Astrocyte (in vitro differentiated cells and primary cell): ENCODE measurements around the gene MRPS25. TPM values are rescaled to one million over a fixed set of nuclear protein-coding genes. Genes with fewer than 3 reads are reported as not detected.

Experiments used
- DNase-seq: peaks from one replicate; pipeline ENCODE4 v3.0.0-alpha.2; 2010; ENCODE audit warnings: low read depth
- FAIRE-seq: peaks from 2 replicates; lab custom pipeline; 2011; peaks lifted over from hg19 to GRCh38; lab: Jason Lieb, UNC
- H2AFZ ChIP-seq: 2 replicates; pipeline ENCODE4 v1.6.0; 2012; ENCODE audit warnings: low read depth, low read length, inconsistent platforms
- H3K27ac ChIP-seq: 2 replicates; pipeline ENCODE4 v1.5.1; 2011; ENCODE audit warnings: low read depth, low read length, inconsistent platforms
- H3K27me3 ChIP-seq: 2 replicates; pipeline ENCODE4 v1.6.0; 2011; ENCODE audit warnings: low read length, inconsistent platforms; ENCODE audit not compliant: insufficient read depth
- H3K36me3 ChIP-seq: 2 replicates; pipeline ENCODE4 v1.5.1; 2011; ENCODE audit warnings: low read length, inconsistent platforms; ENCODE audit not compliant: insufficient read depth
- H3K4me1 ChIP-seq: 2 replicates; pipeline ENCODE4 v1.5.1; 2011; ENCODE audit warnings: low read length, inconsistent platforms; ENCODE audit not compliant: insufficient read depth
- H3K4me2 ChIP-seq: 2 replicates; pipeline ENCODE4 v1.6.0; 2012; ENCODE audit warnings: low read length, inconsistent platforms
- H3K4me3 ChIP-seq: 2 replicates; pipeline ENCODE4 v1.5.1; 2011; ENCODE audit warnings: low read depth, mild to moderate bottlenecking, low read length, inconsistent platforms; ENCODE audit not compliant: insufficient read depth
- H3K79me2 ChIP-seq: 2 replicates; pipeline ENCODE4 v1.6.0; 2012; ENCODE audit warnings: mild to moderate bottlenecking, low read length, inconsistent platforms; ENCODE audit not compliant: insufficient read depth
- H3K9ac ChIP-seq: 2 replicates; pipeline ENCODE4 v1.6.0; 2012; ENCODE audit warnings: mild to moderate bottlenecking, low read length, inconsistent platforms
- H3K9me3 ChIP-seq: 2 replicates; pipeline ENCODE4 v1.5.1; 2012; ENCODE audit warnings: low read depth, mild to moderate bottlenecking, low read length, inconsistent platforms; ENCODE audit not compliant: insufficient read depth
- H4K20me1 ChIP-seq: 2 replicates; pipeline ENCODE4 v1.6.0; 2012; ENCODE audit warnings: low read length, inconsistent platforms; ENCODE audit not compliant: insufficient read depth
- H3K27ac Mint-ChIP-seq: one replicate; pipeline ENCODE4 v1.8.0; 2021; ENCODE audit warnings: mild to moderate bottlenecking, mixed read lengths; ENCODE audit not compliant: unreplicated experiment
- H3K27me3 Mint-ChIP-seq: one replicate; pipeline ENCODE4 v1.8.0; 2021; ENCODE audit warnings: low read depth, mixed read lengths; ENCODE audit not compliant: unreplicated experiment
- H3K36me3 Mint-ChIP-seq: one replicate; pipeline ENCODE4 v1.8.0; 2021; ENCODE audit warnings: low read depth, mixed read lengths; ENCODE audit not compliant: unreplicated experiment
- H3K4me1 Mint-ChIP-seq: one replicate; pipeline ENCODE4 v1.8.0; 2021; ENCODE audit warnings: low read depth, mixed read lengths; ENCODE audit not compliant: unreplicated experiment
- H3K4me3 Mint-ChIP-seq: one replicate; pipeline ENCODE4 v1.8.0; 2021; ENCODE audit warnings: mild to moderate bottlenecking, moderate library complexity, mixed read lengths; ENCODE audit not compliant: unreplicated experiment
- H3K9me3 Mint-ChIP-seq: one replicate; pipeline ENCODE4 v1.8.0; 2021; ENCODE audit warnings: mild to moderate bottlenecking, mixed read lengths; ENCODE audit not compliant: unreplicated experiment
- EZH2 ChIP-seq: IDR thresholded peaks from 2 replicates; pipeline ENCODE4 v1.6.1; 2012; ENCODE audit warnings: mild to moderate bottlenecking, low read length, inconsistent platforms; ENCODE audit not compliant: insufficient read depth
- total RNA-seq: library from RNA; stranded (reverse); gene quantifications from 2 replicates; pipeline ENCODE4 v1.2.1, GENCODE V29; 2021
- TF ChIP-seq, protein P1 (sequence below): IDR thresholded peaks from 2 replicates; pipeline ENCODE4 v1.5.1; 2011; ENCODE audit warnings: low read depth, mild to moderate bottlenecking, inconsistent platforms, low read length, moderate library complexity; ENCODE audit not compliant: insufficient read depth

Gene MRPS25
- total RNA-seq, 1 donor from 2014 or later, result 38.9 TPM

DNA sequence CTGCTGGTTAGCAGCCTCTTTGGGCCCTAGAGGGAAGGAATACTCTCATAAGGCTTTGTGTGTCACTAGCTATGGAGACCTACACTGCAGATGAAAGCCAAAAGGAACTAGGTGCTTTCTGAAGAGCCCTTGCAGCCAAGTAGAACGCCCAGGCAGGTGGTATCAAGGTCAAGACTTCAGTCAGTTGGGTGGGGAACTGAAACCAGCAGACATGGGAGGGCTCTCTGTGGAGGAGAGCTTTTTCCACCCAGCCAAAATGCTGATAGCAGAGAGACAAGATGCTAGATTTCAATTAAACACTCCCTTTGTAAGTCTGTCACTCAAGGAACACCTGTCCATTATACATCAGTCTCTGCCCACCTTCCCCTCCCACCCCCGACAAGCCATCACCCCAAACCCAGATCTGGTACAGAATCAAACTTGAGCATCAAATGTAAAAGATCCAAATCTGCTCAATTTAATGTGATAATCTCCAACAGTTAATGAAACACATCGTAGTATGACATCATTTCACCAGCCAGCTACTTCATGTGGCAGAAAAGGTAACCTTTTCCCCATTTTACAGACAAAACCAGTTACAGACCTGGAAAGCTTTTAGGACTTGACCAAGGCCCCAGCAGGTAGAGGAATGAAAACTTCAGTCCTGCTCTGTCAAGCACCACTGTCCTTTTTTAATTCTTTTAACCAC lies 14.6 kb downstream of the MRPS25 start:
- H3K79me2 ChIP-seq, result peaks cover 56% of the 10 kb centered on the region
- no peak overlapping the region for H3K4me2 ChIP-seq
- DNase-seq (no peak), FAIRE-seq (no peak)
- H3K9me3 Mint-ChIP-seq, result no peaks in the 10 kb centered on the region
- H3K9ac ChIP-seq, result no peak overlapping the region
- no peak overlapping the region for H3K4me3 ChIP-seq
- no peaks in the 10 kb centered on the region for H3K27me3 Mint-ChIP-seq
- H3K27me3 ChIP-seq, result no peaks in the 10 kb centered on the region
- H3K4me1 Mint-ChIP-seq, result peaks cover 13% of the 10 kb centered on the region
- H3K27ac Mint-ChIP-seq, result peak overlapping the region; percentile 41
- H3K36me3 ChIP-seq, result peaks cover 49% of the 10 kb centered on the region
- H3K27ac ChIP-seq, result no peak overlapping the region
- H4K20me1 ChIP-seq, result peaks cover 56% of the 10 kb centered on the region
- TF ChIP-seq, protein P1, sequence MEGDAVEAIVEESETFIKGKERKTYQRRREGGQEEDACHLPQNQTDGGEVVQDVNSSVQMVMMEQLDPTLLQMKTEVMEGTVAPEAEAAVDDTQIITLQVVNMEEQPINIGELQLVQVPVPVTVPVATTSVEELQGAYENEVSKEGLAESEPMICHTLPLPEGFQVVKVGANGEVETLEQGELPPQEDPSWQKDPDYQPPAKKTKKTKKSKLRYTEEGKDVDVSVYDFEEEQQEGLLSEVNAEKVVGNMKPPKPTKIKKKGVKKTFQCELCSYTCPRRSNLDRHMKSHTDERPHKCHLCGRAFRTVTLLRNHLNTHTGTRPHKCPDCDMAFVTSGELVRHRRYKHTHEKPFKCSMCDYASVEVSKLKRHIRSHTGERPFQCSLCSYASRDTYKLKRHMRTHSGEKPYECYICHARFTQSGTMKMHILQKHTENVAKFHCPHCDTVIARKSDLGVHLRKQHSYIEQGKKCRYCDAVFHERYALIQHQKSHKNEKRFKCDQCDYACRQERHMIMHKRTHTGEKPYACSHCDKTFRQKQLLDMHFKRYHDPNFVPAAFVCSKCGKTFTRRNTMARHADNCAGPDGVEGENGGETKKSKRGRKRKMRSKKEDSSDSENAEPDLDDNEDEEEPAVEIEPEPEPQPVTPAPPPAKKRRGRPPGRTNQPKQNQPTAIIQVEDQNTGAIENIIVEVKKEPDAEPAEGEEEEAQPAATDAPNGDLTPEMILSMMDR, result no peak
- no peak for TF ChIP-seq EZH2
- no peaks in the 10 kb centered on the region for H3K4me1 ChIP-seq
- H3K9me3 ChIP-seq, result no peaks in the 10 kb centered on the region
- no peak overlapping the region for H3K4me3 Mint-ChIP-seq
- H2AFZ ChIP-seq, result no peak overlapping the region
- peaks cover 22% of the 10 kb centered on the region for H3K36me3 Mint-ChIP-seq

DNA sequence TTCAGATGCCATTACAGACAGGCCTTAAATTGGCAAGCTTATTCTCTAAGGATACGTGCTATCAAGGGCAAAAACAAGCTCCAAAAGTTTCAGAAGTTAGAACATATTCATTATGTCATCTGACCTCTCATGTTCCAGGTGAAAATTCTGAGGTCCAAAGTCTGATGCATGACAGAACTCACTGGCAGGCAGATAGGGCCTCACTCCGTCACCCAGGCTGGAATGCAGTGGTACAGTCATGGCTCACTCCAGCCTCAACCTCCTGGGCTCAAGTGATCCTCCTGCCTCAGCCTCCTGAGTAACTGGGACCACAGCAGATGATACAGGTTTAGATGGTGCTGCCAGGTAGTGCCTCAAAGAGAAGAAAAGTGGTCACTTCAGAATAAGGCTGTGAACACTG lies 15.5 kb downstream of the MRPS25 start:
- Histone ChIP-seq H3K4me1 (no peaks in the 10 kb centered on the region), H3K4me2 (no peak overlapping the region), H2AFZ (no peak overlapping the region), H3K36me3 (peaks cover 58% of the 10 kb centered on the region), H3K27me3 (no peaks in the 10 kb centered on the region), H3K9ac (no peak overlapping the region), H4K20me1 (peaks cover 52% of the 10 kb centered on the region), H3K79me2 (peaks cover 46% of the 10 kb centered on the region), H3K9me3 (no peaks in the 10 kb centered on the region), H3K4me3 (no peak overlapping the region), H3K27ac (no peak overlapping the region)
- H3K27ac Mint-ChIP-seq, result no peak overlapping the region
- FAIRE-seq, result no peak
- H3K9me3 Mint-ChIP-seq, result no peaks in the 10 kb centered on the region
- no peak for DNase-seq
- H3K4me1 Mint-ChIP-seq, result peaks cover 8% of the 10 kb centered on the region
- TF ChIP-seq, protein P1, result no peak
- TF ChIP-seq EZH2, result no peak
- H3K36me3 Mint-ChIP-seq, result peaks cover 23% of the 10 kb centered on the region
- H3K27me3 Mint-ChIP-seq, result no peaks in the 10 kb centered on the region
- H3K4me3 Mint-ChIP-seq, result no peak overlapping the region

DNA sequence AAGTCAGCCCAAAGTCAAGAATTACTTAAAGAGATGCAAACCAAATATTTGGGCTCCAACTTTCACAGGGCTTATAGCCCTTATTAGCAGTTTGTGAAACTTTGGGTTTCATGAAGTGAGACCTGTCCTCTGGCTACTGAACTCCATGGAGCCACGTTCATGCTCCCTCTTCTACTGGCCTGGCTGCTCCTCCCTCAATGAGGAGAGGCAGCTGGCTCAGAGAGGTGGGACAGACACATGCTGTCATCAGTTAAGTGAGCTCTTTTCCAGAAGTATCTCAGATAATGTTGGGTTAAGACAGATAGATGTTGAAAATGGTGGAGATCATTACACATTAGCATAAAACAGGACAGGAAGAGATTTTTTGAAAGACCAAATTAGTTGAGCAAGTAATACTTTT lies 19.4 kb downstream of the MRPS25 start:
- Mint-ChIP-seq H3K9me3 (no peaks in the 10 kb centered on the region), H3K36me3 (peaks cover 18% of the 10 kb centered on the region), H3K27ac (no peak overlapping the region), H3K27me3 (no peaks in the 10 kb centered on the region), H3K4me1 (peaks cover 8% of the 10 kb centered on the region), H3K4me3 (no peak overlapping the region)
- peaks cover 14% of the 10 kb centered on the region for H3K79me2 ChIP-seq
- H3K9ac ChIP-seq, result no peak overlapping the region
- TF ChIP-seq EZH2, result no peak
- TF ChIP-seq, protein P1, result no peak
- H3K27ac ChIP-seq, result no peak overlapping the region
- H3K27me3 ChIP-seq, result no peaks in the 10 kb centered on the region
- no peaks in the 10 kb centered on the region for H3K9me3 ChIP-seq
- H3K4me1 ChIP-seq, result peaks cover 6% of the 10 kb centered on the region
- H2AFZ ChIP-seq, result no peak overlapping the region
- H3K4me2 ChIP-seq, result no peak overlapping the region
- FAIRE-seq (no peak), DNase-seq (no peak)
- peaks cover 75% of the 10 kb centered on the region for H3K36me3 ChIP-seq
- peaks cover 33% of the 10 kb centered on the region for H4K20me1 ChIP-seq
- no peak overlapping the region for H3K4me3 ChIP-seq
